ENCODE data around the gene CYP2B6.

- TF ChIP-seq, protein P1, sequence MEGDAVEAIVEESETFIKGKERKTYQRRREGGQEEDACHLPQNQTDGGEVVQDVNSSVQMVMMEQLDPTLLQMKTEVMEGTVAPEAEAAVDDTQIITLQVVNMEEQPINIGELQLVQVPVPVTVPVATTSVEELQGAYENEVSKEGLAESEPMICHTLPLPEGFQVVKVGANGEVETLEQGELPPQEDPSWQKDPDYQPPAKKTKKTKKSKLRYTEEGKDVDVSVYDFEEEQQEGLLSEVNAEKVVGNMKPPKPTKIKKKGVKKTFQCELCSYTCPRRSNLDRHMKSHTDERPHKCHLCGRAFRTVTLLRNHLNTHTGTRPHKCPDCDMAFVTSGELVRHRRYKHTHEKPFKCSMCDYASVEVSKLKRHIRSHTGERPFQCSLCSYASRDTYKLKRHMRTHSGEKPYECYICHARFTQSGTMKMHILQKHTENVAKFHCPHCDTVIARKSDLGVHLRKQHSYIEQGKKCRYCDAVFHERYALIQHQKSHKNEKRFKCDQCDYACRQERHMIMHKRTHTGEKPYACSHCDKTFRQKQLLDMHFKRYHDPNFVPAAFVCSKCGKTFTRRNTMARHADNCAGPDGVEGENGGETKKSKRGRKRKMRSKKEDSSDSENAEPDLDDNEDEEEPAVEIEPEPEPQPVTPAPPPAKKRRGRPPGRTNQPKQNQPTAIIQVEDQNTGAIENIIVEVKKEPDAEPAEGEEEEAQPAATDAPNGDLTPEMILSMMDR (conservative IDR thresholded peaks at IDR 0.05 in 1 of 2, IDR thresholded peaks at IDR 0.05 in 1 of 2; ENCODE audit: low read depth in 1 of 2, low read length in 2 of 2) = no peak
- TF ChIP-seq EZH2 (IDR thresholded peaks at IDR 0.05; ENCODE audit: low read length, missing control alignments) = no peak
Measured at GRCh38 chr19:41016488-41017071, 25.5 kb downstream of the CYP2B6 start.

Measured in fibroblast of lung (primary cell).